K562 (cell line): ENCODE data around the gene ZFYVE19. TPM values are rescaled to one million over a fixed set of nuclear protein-coding genes. Genes with fewer than 3 reads are reported as not detected.

Experiments
- ARHGAP35 ChIP-seq: fragments of 450-650 bp; IDR thresholded peaks from 2 replicates; pipeline ENCODE4 v1.6.1; 2018; ENCODE audit not compliant: partially characterized antibody
- CREM ChIP-seq: IDR thresholded peaks from 2 replicates; pipeline ENCODE4 v1.6.1; 2014; ENCODE audit warnings: antibody characterized with exemption, low read depth
- GATA2 ChIP-seq: sonication (generic); formaldehyde crosslinking; IDR thresholded peaks from 2 replicates; pipeline ENCODE4 v1.4.0; 2020; ENCODE audit warnings: mild to moderate bottlenecking, missing genetic modification reagents
- HMG20B ChIP-seq: fragments of 250-450 bp; sonication (Bioruptor Pico); IDR thresholded peaks from 2 replicates; pipeline ENCODE4 v1.5.0; 2021; ENCODE audit warnings: mild to moderate bottlenecking
- HNRNPH1 ChIP-seq: fragments of 200-400 bp; formaldehyde crosslinking; optimal IDR thresholded peaks from 2 replicates; pipeline ENCODE3; 2017; ENCODE audit warnings: low read depth, mild to moderate bottlenecking, low read length, moderate library complexity
- KAT2B ChIP-seq: IDR thresholded peaks from one replicate; pipeline ENCODE4 v1.6.1; 2012; ENCODE audit warnings: low read depth, mild to moderate bottlenecking, control low read depth, inconsistent platforms, low read length, moderate library complexity
- MEIS2 ChIP-seq: fragments of 450-650 bp; IDR thresholded peaks from 2 replicates; pipeline ENCODE4 v1.6.1; 2014; ENCODE audit warnings: mild to moderate bottlenecking; ENCODE audit not compliant: partially characterized antibody
- MYC ChIP-seq, 2 experiments: fragments of 250-450 bp in 1 of 2; sonication (Bioruptor Pico) in 1 of 2; IDR thresholded peaks; 2 replicates each; pipeline versions ENCODE4 v1.5.1 to v1.6.1; 2012 to 2021; ENCODE audit warnings: low read depth in 2 of 2, borderline replicate concordance in 1 of 2, improper control_type of control experiment in 1 of 2, low read length in 1 of 2, mild to moderate bottlenecking in 1 of 2, moderate library complexity in 1 of 2
- SIN3B ChIP-seq: fragments of 450-650 bp; IDR thresholded peaks from 2 replicates; pipeline ENCODE4 v1.6.1; 2017; ENCODE audit warnings: low read depth, mild to moderate bottlenecking, moderate library complexity
- ZNF668 ChIP-seq: fragments of 250-450 bp; sonication (Bioruptor Pico); IDR thresholded peaks from 2 replicates; pipeline ENCODE4 v1.8.0; 2022; ENCODE audit warnings: mild to moderate bottlenecking, inconsistent platforms
- polyA plus RNA-seq, 8 experiments: library from polyadenylated mRNA; depleted of rRNA in 4 of 8; stranded (reverse) in 5 of 8; unstranded in 3 of 8; fragments of >200 nt; fragmentation: Nextera tagmentation in 2 of 8; fragmentation: Illumina TruSeq in 1 of 8; extraction: Ambion mirVana in 2 of 8; extraction: Trizol in 1 of 8; gene quantifications; 2 replicates each; pipeline versions ENCODE4 v1.2.1 to v1.2.3, GENCODE V29; 2011 to 2014; ENCODE audit warnings: inconsistent platforms in 1 of 8, missing spikeins in 1 of 8
- total RNA-seq, 7 experiments: library from RNA; depleted of rRNA in 6 of 7; stranded (reverse); fragments of >200 nt in 6 of 7; fragmentation: Illumina TruSeq in 2 of 7; extraction: Trizol in 2 of 7; gene quantifications; 2 replicates each; pipeline versions ENCODE4 v1.2.1 to v1.2.3, GENCODE V29; 2011 to 2021; ENCODE audit warnings: low replicate concordance in 1 of 7
- TF ChIP-seq, protein P1 (sequence below): fragments of 250-450 bp; sonication (Bioruptor Pico); IDR thresholded peaks from 2 replicates; pipeline ENCODE4 v1.4.0; 2020; ENCODE audit warnings: mild to moderate bottlenecking
- TF ChIP-seq, protein P2 (sequence below): sonication (generic); formaldehyde crosslinking; IDR thresholded peaks from 2 replicates; pipeline ENCODE4 v1.9.0; 2022; ENCODE audit warnings: mild to moderate bottlenecking, missing genetic modification reagents
- TF ChIP-seq, protein P3 (sequence below): fragments of 250-450 bp; sonication (Bioruptor Pico); IDR thresholded peaks from 2 replicates; pipeline ENCODE4 v1.8.0; 2022; ENCODE audit warnings: inconsistent platforms, mild to moderate bottlenecking, moderate library complexity, borderline replicate concordance
- TF ChIP-seq, protein P4 (sequence below), 2 experiments: fragments of 450-650 bp; formaldehyde crosslinking in 1 of 2; IDR thresholded peaks; 2 replicates each; pipeline versions ENCODE4 v1.4.0 to v1.6.1; 2014 to 2020; ENCODE audit warnings: mild to moderate bottlenecking in 2 of 2, borderline replicate concordance in 1 of 2, low read depth in 1 of 2

The ZFYVE19 gene
- total and polyA plus RNA-seq, 9 of the 15 experiments (the other 6 are each of a cell fraction or from before 2014, with no cell fraction given) = 1.5 to 36.8 (median 19.9) TPM

DNA sequence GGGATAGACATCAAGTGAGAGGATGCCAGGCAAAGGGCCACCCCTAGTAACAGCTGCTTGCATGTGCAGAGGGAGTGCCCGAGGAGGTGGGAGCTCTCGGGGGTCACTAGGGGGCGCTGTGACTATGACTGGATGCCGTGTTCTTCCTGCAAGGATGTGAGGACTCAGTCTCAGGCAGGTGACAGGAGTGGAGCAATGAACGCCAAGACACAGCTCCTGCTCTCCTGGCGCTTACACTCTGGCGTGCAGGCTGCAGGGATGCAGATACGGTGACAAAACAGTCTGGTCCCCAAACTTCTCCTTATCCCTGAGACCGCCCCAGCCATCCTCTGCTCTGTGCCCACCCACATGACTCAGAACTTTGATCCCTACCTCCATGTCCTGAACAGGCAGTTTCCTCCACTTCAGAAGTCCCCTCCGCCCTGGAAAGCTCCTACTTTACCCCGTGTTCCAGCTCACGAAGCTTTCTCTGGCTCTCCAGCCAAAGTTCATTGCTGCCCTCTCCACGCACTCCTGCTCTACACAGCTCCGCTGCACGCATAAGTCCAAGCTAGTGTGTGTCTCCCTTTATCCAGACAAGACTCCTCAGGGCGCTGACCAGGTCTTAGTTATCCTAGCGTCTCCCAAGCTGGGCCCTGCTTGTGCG is 52.4 kb downstream of the ZFYVE19 start (continued):
- TF ChIP-seq, protein P1, sequence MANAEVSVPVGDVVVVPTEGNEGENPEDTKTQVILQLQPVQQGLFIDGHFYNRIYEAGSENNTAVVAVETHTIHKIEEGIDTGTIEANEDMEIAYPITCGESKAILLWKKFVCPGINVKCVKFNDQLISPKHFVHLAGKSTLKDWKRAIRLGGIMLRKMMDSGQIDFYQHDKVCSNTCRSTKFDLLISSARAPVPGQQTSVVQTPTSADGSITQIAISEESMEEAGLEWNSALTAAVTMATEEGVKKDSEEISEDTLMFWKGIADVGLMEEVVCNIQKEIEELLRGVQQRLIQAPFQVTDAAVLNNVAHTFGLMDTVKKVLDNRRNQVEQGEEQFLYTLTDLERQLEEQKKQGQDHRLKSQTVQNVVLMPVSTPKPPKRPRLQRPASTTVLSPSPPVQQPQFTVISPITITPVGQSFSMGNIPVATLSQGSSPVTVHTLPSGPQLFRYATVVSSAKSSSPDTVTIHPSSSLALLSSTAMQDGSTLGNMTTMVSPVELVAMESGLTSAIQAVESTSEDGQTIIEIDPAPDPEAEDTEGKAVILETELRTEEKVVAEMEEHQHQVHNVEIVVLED = no peak
- TF ChIP-seq MEIS2 (no peak), CREM (peak; percentile 60), GATA2 (no peak), HNRNPH1 (no peak), MYC (IDR thresholded peaks at IDR 0.05; ENCODE audit: low read depth, low read length) (0 out of 2 replicates have a peak, but pooled peaks have one; percentile 37), MYC (CRISPR knock-in tag; IDR thresholded peaks at IDR 0.05; ENCODE audit: borderline replicate concordance, low read depth) (no peak), HMG20B (CRISPR knock-in tag) (no peak), KAT2B (no peak), ARHGAP35 (no peak), ZNF668 (CRISPR knock-in tag) (no peak), SIN3B (no peak)
- TF ChIP-seq, protein P2, sequence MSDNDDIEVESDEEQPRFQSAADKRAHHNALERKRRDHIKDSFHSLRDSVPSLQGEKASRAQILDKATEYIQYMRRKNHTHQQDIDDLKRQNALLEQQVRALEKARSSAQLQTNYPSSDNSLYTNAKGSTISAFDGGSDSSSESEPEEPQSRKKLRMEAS (CRISPR knock-in tag) = peak; percentile 50
- TF ChIP-seq, protein P3, sequence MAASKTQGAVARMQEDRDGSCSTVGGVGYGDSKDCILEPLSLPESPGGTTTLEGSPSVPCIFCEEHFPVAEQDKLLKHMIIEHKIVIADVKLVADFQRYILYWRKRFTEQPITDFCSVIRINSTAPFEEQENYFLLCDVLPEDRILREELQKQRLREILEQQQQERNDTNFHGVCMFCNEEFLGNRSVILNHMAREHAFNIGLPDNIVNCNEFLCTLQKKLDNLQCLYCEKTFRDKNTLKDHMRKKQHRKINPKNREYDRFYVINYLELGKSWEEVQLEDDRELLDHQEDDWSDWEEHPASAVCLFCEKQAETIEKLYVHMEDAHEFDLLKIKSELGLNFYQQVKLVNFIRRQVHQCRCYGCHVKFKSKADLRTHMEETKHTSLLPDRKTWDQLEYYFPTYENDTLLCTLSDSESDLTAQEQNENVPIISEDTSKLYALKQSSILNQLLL (CRISPR knock-in tag) = no peak
- TF ChIP-seq, protein P4, sequence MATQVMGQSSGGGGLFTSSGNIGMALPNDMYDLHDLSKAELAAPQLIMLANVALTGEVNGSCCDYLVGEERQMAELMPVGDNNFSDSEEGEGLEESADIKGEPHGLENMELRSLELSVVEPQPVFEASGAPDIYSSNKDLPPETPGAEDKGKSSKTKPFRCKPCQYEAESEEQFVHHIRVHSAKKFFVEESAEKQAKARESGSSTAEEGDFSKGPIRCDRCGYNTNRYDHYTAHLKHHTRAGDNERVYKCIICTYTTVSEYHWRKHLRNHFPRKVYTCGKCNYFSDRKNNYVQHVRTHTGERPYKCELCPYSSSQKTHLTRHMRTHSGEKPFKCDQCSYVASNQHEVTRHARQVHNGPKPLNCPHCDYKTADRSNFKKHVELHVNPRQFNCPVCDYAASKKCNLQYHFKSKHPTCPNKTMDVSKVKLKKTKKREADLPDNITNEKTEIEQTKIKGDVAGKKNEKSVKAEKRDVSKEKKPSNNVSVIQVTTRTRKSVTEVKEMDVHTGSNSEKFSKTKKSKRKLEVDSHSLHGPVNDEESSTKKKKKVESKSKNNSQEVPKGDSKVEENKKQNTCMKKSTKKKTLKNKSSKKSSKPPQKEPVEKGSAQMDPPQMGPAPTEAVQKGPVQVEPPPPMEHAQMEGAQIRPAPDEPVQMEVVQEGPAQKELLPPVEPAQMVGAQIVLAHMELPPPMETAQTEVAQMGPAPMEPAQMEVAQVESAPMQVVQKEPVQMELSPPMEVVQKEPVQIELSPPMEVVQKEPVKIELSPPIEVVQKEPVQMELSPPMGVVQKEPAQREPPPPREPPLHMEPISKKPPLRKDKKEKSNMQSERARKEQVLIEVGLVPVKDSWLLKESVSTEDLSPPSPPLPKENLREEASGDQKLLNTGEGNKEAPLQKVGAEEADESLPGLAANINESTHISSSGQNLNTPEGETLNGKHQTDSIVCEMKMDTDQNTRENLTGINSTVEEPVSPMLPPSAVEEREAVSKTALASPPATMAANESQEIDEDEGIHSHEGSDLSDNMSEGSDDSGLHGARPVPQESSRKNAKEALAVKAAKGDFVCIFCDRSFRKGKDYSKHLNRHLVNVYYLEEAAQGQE (IDR thresholded peaks at IDR 0.05; ENCODE audit: borderline replicate concordance) = peak; percentile 64; the same call in 1 of the 2 replicates
- TF ChIP-seq, protein P4 (CRISPR knock-in tag; IDR thresholded peaks at IDR 0.05; ENCODE audit: low read depth) = no peak
